ENCODE results near the gene SPSB3. TPM values are rescaled to one million over a fixed set of nuclear protein-coding genes. Genes with fewer than 3 reads are reported as not detected.

Gene SPSB3
- total and polyA plus RNA-seq, 8 donors, result 19.2 to 223 (median 39.6) TPM

- H3K27me3 ChIP-seq, result no peaks in the 10 kb centered on the region
- peak overlapping the region; percentile 53 to 78 (median 66) for H3K27ac ChIP-seq
- peak in 1 of 6 donors; percentile 66 for DNase-seq
- WGBS, 2 donors, result 58 to 67% methylated on average over 29 to 32 of the region's 32 CpGs
- peaks cover 9 to 17% (median 16%) of the 10 kb centered on the region in 3 donors for H3K4me1 ChIP-seq
- H3K36me3 ChIP-seq, result no peaks in the 10 kb centered on the region
- peak overlapping the region in 2 of 4 donors; percentile 26 to 45 for H3K4me3 ChIP-seq
- intact Hi-C loops (cut with DNase I), result no loop called here
- ATAC-seq, result no peak
- no peak for TF ChIP-seq CTCF (IDR thresholded peaks at IDR 0.05)
- H3K9me3 ChIP-seq, result no peaks in the 10 kb centered on the region
- no peak for FAIRE-seq
These were observed 12.7 kb upstream of the SPSB3 start for GRCh38 chr16:1794908-1795666.

GRCh38 chr16:1794221-1794871, 12.0 kb upstream of the SPSB3 start:
- Histone ChIP-seq H3K36me3 (no peaks in the 10 kb centered on the region), H3K9me3 (no peaks in the 10 kb centered on the region), H3K27ac (peak overlapping the region; percentile 53 to 78 (median 66)), H3K27me3 (no peaks in the 10 kb centered on the region), H3K4me1 (peaks cover 9 to 17% (median 16%) of the 10 kb centered on the region in 3 donors), H3K4me3 (peak overlapping the region in 2 of 4 donors; percentile 26 to 45)
- no peak for FAIRE-seq
- WGBS, 2 donors, result 15 to 32% methylated on average over 10 to 18 of the region's 18 CpGs
- peak; percentile 51 to 76 (median 72) for ATAC-seq
- TF ChIP-seq CTCF (IDR thresholded peaks at IDR 0.05), result no peak
- DNase-seq, result peak; percentile 33 to 87 (median 62)
- intact Hi-C loops (cut with DNase I), result no loop called here

GRCh38 chr16:1793578-1794220, 11.3 kb upstream of the SPSB3 start, which contains the start of gene IGFALS:
Gene IGFALS (minus strand): TSS chr16:1793705. CDS start chr16:1793652, 53 bp downstream.
- Histone ChIP-seq H3K9me3 (no peaks in the 10 kb centered on the region), H3K4me1 (peaks cover 9 to 17% (median 16%) of the 10 kb centered on the region in 3 donors), H3K4me3 (peak within 1 kb of the TSS in 2 of 4 donors; percentile 26 to 45), H3K27ac (peak within 1 kb of the TSS; percentile 53 to 78 (median 66)), H3K36me3 (no peaks in the 10 kb centered on the region), H3K27me3 (no peaks in the 10 kb centered on the region)
- DNase-seq (peak; percentile 36 to 90 (median 60)), FAIRE-seq (no peak), ATAC-seq (peak; percentile 66 to 84 (median 80))
- TF ChIP-seq CTCF (IDR thresholded peaks at IDR 0.05), result no peak
- intact Hi-C loops (cut with DNase I), result no loop called here
- 11 to 14% methylated on average over 25 to 28 of the region's 28 CpGs for WGBS, 2 donors

GRCh38 chr16:1792836-1793577, 10.6 kb upstream of the SPSB3 start:
- intact Hi-C loops (cut with DNase I), result no loop called here
- FAIRE-seq (no peak), ATAC-seq (peak in 1 of 4 donors; percentile 10), DNase-seq (peak in 2 of 6 donors; percentile 44 to 80)
- TF ChIP-seq CTCF (IDR thresholded peaks at IDR 0.05), result no peak
- 64 to 70% methylated on average over 26 to 33 of the region's 33 CpGs for WGBS, 2 donors
- H3K9me3 ChIP-seq, result no peaks in the 10 kb centered on the region
- H3K27me3 ChIP-seq, result no peaks in the 10 kb centered on the region
- peak overlapping the region; percentile 53 to 78 (median 66) for H3K27ac ChIP-seq
- no peaks in the 10 kb centered on the region for H3K36me3 ChIP-seq
- H3K4me3 ChIP-seq, result peak overlapping the region in 2 of 4 donors; percentile 26 to 45
- peaks cover 9 to 17% (median 16%) of the 10 kb centered on the region in 3 donors for H3K4me1 ChIP-seq
